Stomach (tissue), 4 donors: ENCODE measurements around the gene JPH3.

Source experiments
- EP300 ChIP-seq: sonication (generic); formaldehyde crosslinking; IDR thresholded peaks from one replicate; pipeline ENCODE4 v1.6.1; 2017; ENCODE audit warnings: antibody characterized with exemption
- TF ChIP-seq, protein P1 (sequence below), 7 experiments: fragments of 450-650 bp in 4 of 7; fragments of 200-600 bp in 3 of 7; sonication (generic) in 3 of 7; IDR thresholded peaks; one replicate each; pipeline ENCODE4 v1.5.1; 2016 to 2019; ENCODE audit warnings: antibody characterized with exemption in 7 of 7, control low read depth in 2 of 7, mild to moderate bottlenecking in 1 of 7

DNA sequence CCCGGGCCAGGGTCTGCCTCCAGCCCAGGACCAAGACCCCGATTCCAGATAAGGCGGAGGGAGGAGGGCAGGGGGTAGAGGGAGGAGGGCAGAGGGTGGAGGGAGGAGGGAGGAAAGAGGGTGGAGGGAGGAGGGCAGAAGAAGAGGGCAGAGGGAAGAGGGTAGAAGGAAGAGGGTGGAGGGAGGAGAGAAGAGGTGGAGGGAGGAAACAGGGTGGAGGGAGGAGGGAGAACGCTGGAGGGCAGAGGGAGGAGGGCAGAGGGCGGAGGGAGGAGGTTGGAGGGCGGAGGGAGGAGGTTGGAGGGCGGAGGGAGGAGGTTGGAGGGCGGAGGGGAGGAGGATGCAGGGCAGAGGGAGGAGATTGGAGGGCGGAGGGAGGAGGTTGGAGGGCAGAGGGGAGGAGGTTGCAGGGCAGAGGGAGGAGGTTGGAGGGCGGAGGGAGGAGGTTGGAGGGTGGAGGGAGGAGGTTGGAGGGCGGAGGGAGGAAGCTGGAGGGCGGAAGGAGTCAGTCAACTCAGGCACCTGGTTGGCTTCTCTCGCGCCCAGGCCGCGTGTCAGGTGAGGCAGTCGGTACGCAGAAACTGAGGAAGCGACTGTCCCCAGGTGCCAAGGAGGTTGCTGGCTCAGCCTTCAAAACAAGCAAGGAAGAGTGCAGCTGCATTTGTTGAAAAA is 98.2 kb downstream of the JPH3 start:
- TF ChIP-seq, protein P1, sequence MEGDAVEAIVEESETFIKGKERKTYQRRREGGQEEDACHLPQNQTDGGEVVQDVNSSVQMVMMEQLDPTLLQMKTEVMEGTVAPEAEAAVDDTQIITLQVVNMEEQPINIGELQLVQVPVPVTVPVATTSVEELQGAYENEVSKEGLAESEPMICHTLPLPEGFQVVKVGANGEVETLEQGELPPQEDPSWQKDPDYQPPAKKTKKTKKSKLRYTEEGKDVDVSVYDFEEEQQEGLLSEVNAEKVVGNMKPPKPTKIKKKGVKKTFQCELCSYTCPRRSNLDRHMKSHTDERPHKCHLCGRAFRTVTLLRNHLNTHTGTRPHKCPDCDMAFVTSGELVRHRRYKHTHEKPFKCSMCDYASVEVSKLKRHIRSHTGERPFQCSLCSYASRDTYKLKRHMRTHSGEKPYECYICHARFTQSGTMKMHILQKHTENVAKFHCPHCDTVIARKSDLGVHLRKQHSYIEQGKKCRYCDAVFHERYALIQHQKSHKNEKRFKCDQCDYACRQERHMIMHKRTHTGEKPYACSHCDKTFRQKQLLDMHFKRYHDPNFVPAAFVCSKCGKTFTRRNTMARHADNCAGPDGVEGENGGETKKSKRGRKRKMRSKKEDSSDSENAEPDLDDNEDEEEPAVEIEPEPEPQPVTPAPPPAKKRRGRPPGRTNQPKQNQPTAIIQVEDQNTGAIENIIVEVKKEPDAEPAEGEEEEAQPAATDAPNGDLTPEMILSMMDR (IDR thresholded peaks at IDR 0.05) = no peak
- TF ChIP-seq EP300 = no peak
